ENCODE results near the gene PTPRK.

PTPRK gene

DNA sequence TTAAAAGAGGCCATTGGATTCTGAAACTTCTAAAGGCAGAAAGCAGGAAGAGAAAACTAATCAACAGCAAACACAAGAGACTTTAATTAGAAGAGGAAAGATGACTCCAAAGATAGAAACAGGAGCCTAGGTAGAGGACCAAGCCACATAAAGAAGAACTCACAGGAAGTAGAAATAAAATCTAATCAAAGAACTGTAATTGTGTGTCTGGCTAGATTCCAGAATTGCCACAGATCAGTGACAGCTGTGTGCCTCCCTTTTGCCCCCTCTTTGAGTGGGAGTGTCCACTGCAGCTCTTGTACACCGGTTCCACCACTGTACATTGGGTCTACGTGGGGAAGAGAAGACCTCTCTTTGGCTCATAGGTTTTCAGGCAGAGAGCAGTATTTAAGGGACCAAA lies 597.3 kb downstream of the PTPRK start:
- DNase-seq (ENCODE audit: low read depth), result no peak

DNA sequence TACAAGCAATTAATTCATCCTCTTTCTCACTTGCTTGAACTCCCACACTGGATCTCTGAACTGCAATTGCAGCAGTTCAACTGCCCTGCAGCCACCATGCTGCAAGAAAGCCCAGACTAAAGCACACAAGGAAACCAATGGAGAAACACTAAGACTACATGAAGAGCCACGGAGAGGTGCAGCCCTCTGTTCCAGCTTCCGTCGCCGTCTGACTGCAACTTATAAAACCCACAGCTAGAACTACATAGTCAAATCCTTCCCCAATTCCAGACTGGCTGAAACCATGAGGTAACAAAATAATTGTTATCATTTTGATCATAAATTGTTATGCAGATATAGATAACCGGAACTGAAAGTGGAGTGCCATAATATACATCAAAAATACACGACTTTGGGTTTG lies 598.4 kb downstream of the PTPRK start:
- DNase-seq (ENCODE audit: low read depth), result no peak

DNA sequence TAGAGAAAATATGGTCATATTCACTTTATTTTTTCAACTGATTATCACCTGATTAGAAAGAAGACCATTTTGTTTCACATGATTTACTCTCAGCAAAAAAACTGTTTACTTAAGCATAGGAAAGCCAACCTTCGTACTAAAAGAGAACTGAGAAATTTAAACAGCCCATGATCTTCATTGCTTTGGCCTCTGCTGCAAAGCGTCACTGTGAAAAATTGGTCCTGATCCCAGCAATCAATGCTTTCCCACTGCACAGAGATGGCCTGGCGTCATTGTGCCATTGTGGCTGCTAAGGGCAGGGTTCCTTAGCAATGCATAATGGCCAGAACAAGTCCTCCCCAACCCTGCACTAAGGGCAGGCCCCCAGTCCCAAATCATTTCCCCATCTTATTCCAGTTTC lies 599.6 kb downstream of the PTPRK start:
- DNase-seq (ENCODE audit: low read depth), result no peak

All from GM04504 (cell line).